ENCODE results near the gene IL37.

IL37 gene, protein sequence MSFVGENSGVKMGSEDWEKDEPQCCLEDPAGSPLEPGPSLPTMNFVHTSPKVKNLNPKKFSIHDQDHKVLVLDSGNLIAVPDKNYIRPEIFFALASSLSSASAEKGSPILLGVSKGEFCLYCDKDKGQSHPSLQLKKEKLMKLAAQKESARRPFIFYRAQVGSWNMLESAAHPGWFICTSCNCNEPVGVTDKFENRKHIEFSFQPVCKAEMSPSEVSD

DNA sequence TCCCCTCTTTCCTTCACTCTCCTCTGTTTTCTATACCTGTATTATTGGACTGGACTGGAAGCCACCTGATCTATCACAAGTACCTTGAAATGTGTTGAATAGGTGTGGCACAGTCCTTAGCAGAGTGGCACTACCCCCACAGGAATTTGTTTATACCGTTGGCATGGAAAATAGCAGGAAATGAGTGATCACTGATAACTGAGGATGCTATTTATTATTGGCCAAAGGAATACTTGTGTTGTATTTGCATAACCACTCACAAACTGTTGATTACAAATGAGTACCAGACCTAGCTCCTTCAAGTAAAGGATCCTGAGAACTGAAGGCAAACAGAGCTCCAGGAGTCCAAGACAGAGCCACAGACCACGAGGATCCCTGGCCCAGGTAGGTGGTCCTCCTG is at the start of gene IL37:
TSS of gene IL37 (plus strand) at position 301 of the 400 bp plus-strand sequence. CDS start 1,848 bp downstream, outside the sequence.
- DNase-seq (ENCODE audit: low read depth): no peak

DNA sequence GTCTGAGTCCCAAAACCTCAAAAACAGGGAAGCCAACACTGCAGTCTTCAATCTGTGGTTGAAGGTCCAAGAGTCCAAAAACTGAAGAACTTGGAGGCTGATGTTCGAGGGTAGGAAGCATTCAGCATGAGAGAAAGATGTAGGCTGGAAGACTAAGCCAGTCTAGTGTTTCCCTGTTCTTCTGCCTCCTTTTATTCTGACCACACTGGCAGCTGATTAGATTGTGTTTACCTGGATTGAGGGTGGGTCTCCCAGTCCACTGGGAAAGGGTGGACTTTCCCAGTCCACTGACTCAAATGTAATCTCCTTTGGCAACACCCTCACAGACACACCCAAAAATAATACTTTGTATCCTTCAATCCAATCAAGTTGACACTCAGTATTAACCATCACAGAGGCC is 46.9 kb upstream of the IL37 start:
- DNase-seq (ENCODE audit: low read depth): no peak

DNA sequence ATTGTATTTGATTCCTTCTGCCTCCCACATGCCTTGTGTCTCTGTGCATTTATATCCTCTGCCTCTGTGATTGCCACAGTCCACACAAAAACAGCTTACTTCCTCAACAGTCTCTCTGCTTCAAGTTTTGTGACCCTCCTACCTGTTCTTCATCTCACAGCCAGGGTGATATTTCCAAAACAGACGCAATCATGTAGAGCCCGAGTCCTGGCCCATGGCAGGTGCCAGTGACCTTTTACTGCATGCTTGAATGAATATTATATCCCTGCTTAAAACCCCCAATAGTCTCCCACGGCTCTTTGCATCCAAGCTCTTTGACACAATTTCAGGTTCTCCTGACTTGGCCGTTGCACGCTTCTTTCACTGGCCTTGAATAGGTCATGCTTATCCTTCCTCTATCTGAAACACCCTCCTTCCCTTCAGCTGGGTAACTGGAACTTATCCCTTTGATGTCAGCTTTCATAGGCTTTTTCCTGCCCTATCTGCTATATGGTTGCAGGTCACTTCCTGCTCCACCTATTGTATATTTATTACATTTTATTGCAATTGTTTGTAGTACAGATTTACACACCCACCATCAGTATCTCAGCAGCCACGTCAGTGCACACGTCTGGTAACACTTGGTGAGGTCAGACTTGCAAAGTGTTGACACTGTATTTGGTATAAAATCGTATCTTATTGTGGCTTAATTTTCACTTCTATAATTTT is 44.7 kb upstream of the IL37 start:
- DNase-seq (ENCODE audit: low read depth): no peak

DNA sequence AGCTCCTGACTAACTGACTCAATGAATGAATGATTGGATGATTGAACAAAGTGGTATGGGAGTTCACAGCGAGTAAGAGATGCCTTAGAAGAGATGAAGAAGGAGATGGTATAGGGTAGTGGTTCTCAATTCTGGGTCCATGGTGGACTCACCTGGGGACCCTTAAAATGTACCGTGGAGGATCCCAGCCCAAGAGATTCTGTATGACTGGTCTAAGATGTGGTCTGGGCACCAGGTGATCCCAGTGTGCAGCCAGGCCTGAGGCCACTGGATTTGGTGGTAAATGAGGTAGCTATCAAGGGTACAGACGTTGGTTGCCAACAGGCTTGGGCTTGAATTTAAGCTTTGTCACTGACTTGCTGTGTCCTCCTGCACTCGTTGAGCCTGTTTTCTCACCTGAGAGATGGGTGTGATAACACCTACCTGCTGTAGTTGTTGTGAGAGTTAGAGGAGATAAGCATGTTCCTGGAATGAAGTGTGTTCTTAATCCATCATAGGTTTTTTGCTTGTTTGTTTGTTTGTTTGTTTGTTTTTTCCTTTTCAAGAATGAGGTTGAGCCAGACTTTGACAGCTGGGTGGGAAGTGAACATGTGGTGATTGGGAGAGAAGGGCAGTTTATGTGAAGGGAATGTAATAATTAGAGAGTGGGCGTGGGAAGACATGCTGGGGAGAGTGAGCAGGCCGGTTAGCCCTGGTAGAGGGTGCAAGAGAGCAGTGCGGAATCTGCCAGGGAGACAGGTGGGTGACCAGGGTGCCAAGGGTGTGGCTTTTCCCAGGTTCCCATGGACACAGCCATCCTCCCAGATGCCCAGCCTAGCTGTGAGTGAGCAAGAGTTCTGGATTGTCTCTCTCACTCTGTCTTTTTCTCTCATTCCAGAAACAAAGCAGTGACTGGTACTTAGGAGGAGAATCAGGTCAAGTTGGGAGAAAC is 43.0 kb upstream of the IL37 start:
- no peak for DNase-seq (ENCODE audit: low read depth)

DNA sequence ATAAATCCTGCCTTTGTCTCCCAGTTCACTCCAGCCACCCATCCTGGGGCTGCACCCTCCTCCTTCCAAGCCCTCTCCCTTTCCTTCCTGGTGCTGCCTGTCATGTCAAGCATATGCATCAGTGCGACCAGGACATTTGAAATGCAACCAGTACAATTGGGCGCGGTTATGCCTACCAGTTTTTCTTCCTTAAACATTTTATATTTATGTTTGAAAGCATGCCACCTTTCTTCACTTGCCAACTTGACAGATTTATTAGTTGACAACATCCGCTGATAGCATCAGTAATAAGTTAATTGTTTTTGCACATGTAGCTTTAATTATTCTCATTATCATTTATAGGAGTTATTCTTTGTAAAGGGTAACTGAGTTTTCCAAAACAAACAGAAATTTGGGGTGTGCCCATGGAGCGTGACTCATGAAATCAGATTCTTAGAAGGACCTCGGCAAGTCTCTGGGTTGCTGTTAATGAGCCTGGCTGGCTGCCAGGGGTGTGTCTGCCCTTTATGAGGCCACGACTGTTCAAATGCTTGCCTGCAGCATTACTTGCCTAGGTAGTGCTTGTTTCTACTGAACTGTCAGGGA is 41.6 kb upstream of the IL37 start:
- DNase-seq (ENCODE audit: low read depth): peak; percentile 36

DNA sequence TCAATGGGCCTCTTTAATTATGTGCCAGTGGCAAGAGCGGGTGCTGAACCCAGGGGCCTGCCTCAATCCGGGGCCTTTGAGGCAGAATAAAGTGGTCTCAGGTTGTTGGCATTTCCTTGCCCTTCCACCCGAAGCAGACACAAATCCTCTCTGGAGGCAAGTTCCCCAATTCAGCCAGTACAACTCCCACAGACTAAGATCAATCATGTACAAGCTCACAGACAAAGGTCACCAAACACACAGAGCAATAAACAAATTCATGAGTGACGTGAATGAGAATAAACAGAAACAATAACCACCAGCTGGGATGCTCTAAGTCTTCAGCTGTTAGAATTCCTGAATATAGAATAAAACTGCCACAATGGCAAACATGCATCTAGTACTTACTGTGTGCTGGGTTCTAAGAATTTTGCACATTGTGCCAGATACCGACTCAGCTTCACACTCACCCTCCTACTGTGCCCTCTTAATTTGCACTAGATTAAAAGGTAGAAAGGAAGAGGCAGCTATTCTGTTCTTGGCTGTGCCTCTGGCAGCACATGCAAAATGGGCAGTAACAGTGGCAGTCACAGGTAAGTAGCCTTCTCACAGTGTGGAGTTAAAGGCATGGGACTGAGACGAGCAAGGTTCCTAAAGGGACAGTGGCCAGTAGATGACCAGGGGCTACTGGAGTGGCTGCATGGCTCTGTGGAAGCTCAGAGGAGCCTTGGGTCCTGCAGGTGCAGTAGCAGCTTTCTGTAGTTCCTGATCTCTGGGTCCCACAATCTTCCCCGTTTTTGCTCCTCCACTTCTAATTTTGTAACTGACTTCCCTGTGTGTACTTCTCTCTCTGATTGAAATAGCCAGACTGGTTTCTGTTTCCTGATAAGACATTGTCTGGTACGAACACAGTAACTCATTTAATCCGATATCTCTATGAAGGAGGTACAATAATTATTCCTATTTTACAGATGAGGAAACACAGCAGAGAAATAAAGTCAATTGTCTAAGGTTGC is 39.8 kb upstream of the IL37 start:
- no peak for DNase-seq (ENCODE audit: low read depth)

DNA sequence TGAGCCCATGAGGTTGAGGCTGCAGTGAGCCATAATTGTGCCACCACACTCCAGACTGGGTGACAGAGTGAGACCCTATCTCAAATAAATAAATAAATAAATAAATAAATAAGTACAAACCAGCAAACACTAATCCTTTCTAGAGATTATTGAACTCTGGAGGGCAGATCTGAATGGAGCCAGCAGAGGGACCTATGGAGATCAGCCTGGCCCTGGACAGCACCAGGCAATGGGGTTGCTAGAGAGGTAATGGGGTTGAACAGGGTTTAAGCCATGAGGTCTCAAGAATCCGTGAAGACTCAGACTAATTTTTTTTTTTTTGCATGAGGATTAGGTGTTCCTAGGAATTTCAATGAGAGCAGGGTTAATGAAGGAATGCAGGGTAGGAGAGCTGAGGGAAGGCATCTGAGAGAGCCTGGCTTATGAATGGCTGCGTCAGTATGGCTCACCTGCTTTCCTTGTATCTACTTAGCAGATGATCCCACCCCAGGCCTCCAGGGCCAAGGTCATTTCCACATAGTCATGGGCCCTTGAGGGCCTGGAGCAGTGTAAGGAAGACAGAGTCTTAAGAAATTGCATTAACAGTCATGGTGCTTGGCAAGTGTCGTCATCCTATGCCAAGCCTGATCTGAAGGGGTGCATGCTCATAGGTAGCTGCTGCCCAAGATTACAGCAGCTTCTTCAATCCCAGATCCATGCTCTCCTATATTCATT is 34.6 kb upstream of the IL37 start:
- DNase-seq (ENCODE audit: low read depth): no peak

DNA sequence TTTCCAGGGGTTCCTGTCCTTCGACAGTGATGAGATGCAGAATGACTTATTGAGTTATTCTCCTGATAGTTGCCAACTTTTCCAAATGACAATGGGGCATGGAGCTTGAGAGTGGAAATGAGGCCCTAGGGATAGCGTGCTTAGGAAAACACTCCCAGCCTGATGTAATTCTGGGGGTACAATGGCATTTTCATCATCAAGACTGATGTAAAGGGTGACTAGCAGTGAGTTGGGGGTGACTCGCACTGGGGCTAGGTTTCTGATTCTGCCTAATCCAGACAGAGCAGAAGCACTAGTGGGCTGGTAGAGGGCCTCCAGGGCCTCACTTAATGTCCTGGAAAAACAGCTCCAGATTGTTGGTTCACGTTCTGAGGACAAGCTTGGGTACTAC is 34.0 kb upstream of the IL37 start:
- DNase-seq (ENCODE audit: low read depth): no peak

DNA sequence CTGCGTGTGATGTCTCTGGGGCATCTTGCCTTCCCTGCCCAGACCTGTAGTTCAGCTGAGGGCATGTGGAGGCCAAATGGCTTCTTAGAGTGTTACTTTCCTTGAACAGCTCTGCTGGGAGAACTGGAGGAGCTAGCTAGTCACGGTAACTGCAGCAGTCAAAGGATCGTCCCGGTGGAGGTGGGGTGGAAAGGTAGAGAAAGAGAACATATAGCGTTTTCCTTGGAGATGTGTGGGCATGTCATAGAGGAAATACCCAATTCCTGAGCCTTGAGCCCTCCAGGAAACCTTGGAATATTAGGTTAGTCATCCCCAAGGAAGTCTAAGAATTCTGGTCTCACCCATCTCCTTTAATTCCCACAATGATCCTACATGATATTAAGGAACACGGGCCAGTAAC is 33.5 kb upstream of the IL37 start:
- DNase-seq (ENCODE audit: low read depth): no peak

DNA sequence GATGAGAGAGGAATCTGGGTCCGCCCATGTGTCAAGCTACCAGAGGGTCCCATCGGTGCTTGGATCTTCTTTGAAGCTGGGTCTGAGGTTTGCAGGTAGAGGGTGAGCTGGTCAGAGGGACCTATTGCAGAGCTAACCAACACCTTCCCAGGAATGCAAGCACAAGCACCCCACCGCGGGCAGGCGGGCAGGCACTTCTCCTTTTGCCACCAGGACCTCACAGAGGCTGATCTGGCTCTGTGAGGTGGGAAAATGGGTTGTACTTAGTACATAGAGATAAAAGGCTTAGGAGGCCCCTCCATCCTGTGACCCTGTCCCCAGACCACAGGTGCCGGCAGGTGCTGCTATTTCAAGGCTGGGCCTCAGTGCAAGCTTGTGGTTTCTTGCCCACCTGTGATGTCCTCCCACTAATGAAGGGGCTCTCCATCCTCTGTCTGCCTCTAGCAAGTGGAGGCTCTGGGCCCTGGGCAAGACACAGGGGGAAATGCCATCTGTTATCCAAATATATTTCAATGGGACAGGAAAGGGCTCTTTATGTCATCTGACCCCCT is 31.4 kb upstream of the IL37 start:
- no peak for DNase-seq (ENCODE audit: low read depth)

DNA sequence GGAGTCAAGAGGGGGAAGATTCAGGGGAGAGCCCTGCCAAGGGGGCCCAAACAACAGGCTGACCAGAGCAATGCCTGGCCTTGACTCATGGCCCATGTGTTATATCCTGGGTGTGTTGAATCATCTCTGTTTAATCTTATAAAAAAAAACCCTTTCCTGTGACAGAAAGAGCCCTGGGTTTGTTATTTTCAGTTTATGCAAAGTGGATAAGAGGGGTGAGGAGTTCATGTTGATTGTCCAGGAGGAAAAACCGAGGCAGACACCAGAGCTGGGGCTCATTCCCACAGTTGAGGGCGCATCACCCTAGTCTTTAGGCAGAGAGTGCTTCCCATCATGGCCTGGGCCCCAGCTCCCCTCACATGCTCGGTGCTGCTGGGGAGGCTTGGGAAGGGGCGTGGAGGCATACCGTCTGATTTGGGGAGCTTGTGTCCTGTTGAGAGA is 30.9 kb upstream of the IL37 start:
- no peak for DNase-seq (ENCODE audit: low read depth)

DNA sequence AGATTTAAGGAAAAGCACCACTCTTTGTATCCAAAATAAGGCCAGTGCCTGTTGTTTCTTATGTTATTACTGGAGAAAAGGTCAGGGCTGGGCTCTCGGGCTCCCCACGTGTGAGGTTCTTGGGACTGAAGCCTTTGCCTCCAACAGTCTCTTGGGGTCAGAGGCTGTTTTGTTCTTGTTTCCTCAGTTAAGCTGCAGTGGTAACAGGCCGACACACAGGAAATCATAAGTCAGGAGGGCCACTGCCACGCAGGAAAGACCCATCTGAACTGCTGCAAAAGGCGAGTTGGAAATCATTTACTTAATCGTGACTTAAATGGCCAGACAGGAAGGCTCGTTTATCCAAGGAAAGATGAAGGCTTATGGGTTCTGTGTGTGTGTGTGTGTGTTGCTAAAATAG is 30.3 kb upstream of the IL37 start:
- DNase-seq (ENCODE audit: low read depth): no peak

DNA sequence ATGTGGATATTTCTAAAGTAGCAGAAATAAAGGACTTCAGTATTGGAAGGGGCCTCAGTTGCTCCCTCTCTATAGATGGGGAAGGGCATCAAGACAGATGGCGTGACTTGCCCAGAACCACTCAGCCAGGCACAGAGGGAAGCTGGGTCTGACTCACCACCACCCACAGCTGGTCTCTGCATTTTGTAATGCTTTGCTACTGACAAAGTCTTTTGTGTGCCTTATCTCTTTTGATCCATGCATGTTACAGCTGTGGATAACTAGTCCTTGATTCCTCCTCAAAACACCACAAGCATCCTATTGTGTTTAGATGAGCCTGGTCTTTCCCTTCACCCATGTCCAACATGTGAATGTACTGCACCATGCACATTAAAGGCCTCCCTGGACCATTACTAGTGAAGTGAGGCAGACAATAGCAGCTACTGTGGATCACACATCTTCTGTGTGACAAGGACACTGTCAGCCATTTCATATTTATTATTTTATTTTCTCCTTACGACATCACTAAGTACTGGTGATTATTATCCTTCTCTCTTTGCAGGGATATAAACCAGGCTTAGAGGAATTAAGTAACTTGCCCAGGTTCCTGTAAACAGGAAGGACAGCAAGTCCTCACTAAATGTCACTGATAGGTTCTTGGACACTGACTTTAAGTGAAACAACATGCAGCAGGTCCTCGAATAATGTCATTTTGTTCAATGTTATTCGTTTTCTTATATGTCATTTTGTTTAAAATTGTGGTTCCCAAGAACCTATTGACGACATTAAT is 29.6 kb upstream of the IL37 start:
- peak; percentile 32 for DNase-seq (ENCODE audit: low read depth)

DNA sequence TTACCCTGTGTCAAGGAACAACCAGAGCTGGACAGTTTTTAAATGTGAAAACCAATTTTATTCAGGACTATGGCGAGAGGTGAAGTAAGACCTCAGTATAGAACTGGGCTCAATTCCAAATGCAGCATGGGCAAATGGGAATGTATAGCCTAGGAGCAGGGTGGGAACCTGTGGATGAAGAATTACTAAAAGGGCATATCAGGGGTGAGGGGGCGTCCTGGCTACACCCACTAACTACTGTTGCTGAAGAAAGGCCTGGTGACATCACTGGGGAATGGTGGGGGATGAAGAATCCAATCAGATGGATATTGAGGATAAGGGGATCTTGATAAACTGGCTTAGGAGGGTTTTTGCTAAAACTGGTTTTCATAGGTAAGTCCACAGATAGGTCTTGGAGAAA is 27.3 kb upstream of the IL37 start:
- no peak for DNase-seq (ENCODE audit: low read depth)

DNA sequence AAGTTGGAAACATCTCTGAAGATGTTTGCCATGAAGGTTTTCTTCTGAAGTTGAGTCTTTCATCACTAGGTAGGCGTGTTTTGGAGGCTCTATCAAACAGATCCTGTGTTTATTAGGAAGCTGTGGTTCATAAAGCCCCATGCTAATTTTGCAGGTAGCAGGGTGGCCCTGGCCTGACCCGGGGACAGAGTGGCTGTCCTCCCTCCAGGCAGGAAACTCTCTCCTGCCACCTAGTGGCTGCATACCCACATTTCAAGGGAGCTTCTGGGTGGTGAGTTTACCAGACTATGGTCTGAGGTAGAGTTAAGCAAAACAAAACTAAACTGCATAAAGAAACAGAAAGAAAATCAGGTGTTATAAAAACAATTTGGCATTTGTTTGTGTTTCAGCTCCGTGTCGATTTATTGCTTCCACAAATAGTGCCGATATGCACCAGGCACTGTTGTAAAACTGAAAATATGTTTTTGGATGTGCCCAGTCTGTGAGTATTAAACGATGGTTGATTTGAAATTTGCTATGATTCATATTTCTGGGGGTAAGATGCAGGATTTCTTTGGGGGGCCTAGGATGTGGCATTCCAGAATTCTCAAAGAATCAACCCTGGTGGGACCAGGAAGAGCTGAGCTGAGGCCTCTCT is 26.0 kb upstream of the IL37 start:
- DNase-seq (ENCODE audit: low read depth): no peak

DNA sequence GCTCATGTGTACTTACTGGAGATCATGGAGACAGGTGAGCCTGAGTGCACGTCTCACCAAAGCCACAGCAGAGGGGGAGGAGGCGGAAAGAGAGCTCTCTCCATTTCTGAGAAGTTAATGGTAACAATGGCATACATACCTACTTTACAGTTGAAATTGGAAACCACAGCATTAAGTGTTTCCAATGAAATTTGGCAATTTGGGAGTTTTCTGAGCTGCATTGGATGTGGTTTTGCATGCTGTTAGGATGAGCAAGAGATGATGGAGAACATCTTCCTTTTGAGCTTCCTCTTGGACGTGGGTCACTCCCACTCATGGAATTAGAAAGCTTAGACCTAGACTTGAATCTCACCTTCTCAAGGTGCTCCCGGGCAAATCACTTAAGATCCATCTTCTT is 25.5 kb upstream of the IL37 start:
- no peak for DNase-seq (ENCODE audit: low read depth)

DNA sequence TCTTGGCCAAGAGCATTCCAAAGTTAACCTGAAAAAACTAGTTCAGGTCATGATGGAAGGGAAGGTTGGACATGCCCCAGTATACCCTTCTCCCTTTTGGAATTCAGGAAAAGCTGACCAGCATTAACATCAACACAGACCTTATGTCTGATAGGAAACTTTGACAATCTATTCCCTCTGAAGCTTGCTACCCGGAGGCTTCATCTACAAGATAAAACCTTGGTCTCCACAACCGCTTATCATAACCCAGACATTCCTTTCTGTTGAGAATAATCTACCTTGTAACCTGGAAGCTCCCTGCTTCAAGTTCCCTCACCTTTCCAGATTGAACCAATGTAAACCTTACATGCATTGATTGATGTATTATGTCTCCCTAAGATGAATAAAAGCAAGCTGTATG is 24.7 kb upstream of the IL37 start:
- no peak for DNase-seq (ENCODE audit: low read depth)

DNA sequence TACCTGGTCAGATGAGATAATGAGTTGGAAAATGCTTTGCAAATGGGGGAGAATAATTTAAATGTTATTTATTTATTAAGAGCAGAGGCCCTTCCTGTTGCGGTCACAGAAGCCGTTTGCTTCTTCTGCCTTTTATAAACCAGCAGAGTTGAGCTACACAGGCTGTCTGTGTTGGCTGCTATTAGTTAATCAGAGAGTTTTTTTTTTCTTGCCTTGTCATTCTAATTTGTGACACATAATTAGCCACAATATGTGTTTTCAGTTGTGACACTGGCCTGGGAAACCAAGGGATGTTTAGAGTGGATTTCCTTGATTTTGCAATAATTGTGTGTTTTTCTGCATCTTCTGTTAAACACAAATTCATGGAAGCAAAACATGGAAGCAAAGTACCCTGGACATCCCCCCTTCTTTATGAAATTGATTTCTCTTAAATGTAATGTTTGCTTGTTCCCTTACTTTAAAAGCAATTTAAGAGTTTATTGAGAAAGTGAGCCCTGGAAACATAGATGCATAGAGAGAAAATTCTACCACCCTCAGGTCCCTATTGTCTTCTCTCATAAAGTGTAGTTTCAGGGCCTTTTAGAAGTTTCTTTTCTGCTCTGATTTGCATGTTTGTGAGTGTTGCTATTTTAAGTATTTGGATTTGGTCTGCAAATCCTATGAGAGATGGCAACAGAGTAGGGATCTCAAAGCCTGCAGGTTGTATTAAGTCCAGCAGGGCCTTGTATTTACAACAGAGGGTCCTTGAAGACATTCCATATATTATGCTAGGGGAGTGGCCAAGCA is 22.8 kb upstream of the IL37 start:
- no peak for DNase-seq (ENCODE audit: low read depth)

All from GM04503 (cell line).